Neuronal stem cell (in vitro differentiated cells): Measurements from ENCODE around the gene ERO1B.

ENCODE experiments used
- DNase-seq: peaks from one replicate; pipeline ENCODE4 v3.0.0-alpha.2; 2013; ENCODE audit warnings: low spot score
- H2AFZ ChIP-seq: one replicate; pipeline ENCODE4 v1.6.1; 2013; ENCODE audit warnings: mild to moderate bottlenecking, low read length, inconsistent platforms
- H2AK5ac ChIP-seq: 2 replicates; pipeline ENCODE4 v1.6.1; 2013; ENCODE audit warnings: low read depth, mild to moderate bottlenecking, inconsistent platforms, low read length, moderate library complexity, mixed read lengths
- H2BK120ac ChIP-seq: 2 replicates; pipeline ENCODE4 v1.6.1; 2013; ENCODE audit warnings: low read depth, mild to moderate bottlenecking, inconsistent platforms, low read length, moderate library complexity, mixed read lengths
- H2BK12ac ChIP-seq: one replicate; pipeline ENCODE4 v1.6.1; 2013; ENCODE audit warnings: low read length, inconsistent platforms
- H2BK15ac ChIP-seq: 2 replicates; pipeline ENCODE4 v1.6.1; 2013; ENCODE audit warnings: mild to moderate bottlenecking, low read length, inconsistent platforms, mixed read lengths
- H2BK5ac ChIP-seq: one replicate; pipeline ENCODE4 v1.6.1; 2013; ENCODE audit warnings: inconsistent platforms, mild to moderate bottlenecking, low read length, moderate library complexity
- H3K14ac ChIP-seq: one replicate; pipeline ENCODE4 v1.6.1; 2013; ENCODE audit warnings: low read length, inconsistent platforms
- H3K18ac ChIP-seq: 2 replicates; pipeline ENCODE4 v1.6.1; 2013; ENCODE audit warnings: low read length, inconsistent platforms
- H3K23ac ChIP-seq: 2 replicates; pipeline ENCODE4 v1.6.1; 2013; ENCODE audit warnings: low read depth, mild to moderate bottlenecking, mixed read lengths, low read length, inconsistent platforms; ENCODE audit not compliant: poor library complexity
- H3K27ac ChIP-seq: replicated peaks from 3 replicates; pipeline ENCODE4 v1.5.1; 2013; ENCODE audit warnings: low read length, inconsistent platforms
- H3K27me3 ChIP-seq, 3 experiments: 2 replicates each; pipeline ENCODE4 v1.6.1; 2013; ENCODE audit warnings: low read length in 3 of 3, mild to moderate bottlenecking in 2 of 3, inconsistent platforms in 1 of 3, low read depth in 1 of 3, mixed read lengths in 1 of 3, moderate library complexity in 1 of 3; ENCODE audit not compliant: control insufficient read depth in 3 of 3, insufficient read depth in 3 of 3
- H3K36me3 ChIP-seq, 2 donors: replicated peaks in 1 of 2; 2 replicates each; pipeline ENCODE4 v1.6.1; 2013; ENCODE audit warnings: low read length in 2 of 2; ENCODE audit not compliant: control insufficient read depth in 2 of 2, insufficient read depth in 2 of 2
- H3K4ac ChIP-seq: 2 replicates; pipeline ENCODE4 v1.6.1; 2013; ENCODE audit warnings: inconsistent platforms, mild to moderate bottlenecking, low read length, moderate library complexity
- H3K4me1 ChIP-seq, 2 donors: 1 replicate in 1 of 2; 2 replicates in 1 of 2; pipeline ENCODE4 v1.6.1; 2013; ENCODE audit warnings: low read length in 2 of 2, low read depth in 1 of 2; ENCODE audit not compliant: control insufficient read depth in 2 of 2, insufficient read depth in 1 of 2
- H3K4me2 ChIP-seq: one replicate; pipeline ENCODE4 v1.6.1; 2013; ENCODE audit warnings: mild to moderate bottlenecking, low read length, inconsistent platforms; ENCODE audit not compliant: insufficient read depth, poor library complexity, severe bottlenecking
- H3K4me3 ChIP-seq, 2 donors: 2 replicates each; pipeline ENCODE4 v1.5.1; 2013; ENCODE audit warnings: low read length in 2 of 2, mild to moderate bottlenecking in 2 of 2, inconsistent platforms in 1 of 2, moderate library complexity in 1 of 2
- H3K79me1 ChIP-seq: one replicate; pipeline ENCODE4 v1.6.1; 2013; ENCODE audit warnings: low read depth, mild to moderate bottlenecking, inconsistent platforms, low read length, moderate library complexity
- H3K9ac ChIP-seq: one replicate; pipeline ENCODE4 v1.6.1; 2013; ENCODE audit warnings: mild to moderate bottlenecking, low read depth, low read length, inconsistent platforms; ENCODE audit not compliant: poor library complexity
- H3K9me3 ChIP-seq, 2 donors: replicated peaks in 1 of 2; 2 replicates each; pipeline versions ENCODE3 to v1.6.1; 2013; ENCODE audit warnings: low read length in 2 of 2, mild to moderate bottlenecking in 2 of 2, inconsistent platforms in 1 of 2, low read depth in 1 of 2, mixed read lengths in 1 of 2, moderate library complexity in 1 of 2; ENCODE audit not compliant: control insufficient read depth in 2 of 2, insufficient read depth in 1 of 2
- H4K8ac ChIP-seq: one replicate; pipeline ENCODE4 v1.6.1; 2013; ENCODE audit warnings: low read depth, mild to moderate bottlenecking, inconsistent platforms, low read length, moderate library complexity
- H4K91ac ChIP-seq: one replicate; pipeline ENCODE4 v1.6.1; 2013; ENCODE audit warnings: low read length, low read depth, mild to moderate bottlenecking, inconsistent platforms; ENCODE audit not compliant: poor library complexity
- WGBS, 2 donors: extraction: QIAGEN DNeasy Blood & Tissue Kit; methylation state at CpG; one replicate each; pipeline ENCODE4 v1.1.7; 2013; ENCODE audit warnings: missing lambda C conversion rate in 2 of 2, mixed read lengths in 1 of 2; ENCODE audit not compliant: insufficient read length in 2 of 2, insufficient replicate concordance in 1 of 2; ENCODE audit errors: extremely low coverage in 2 of 2; 5-methylcytosine and 5-hydroxymethylcytosine counted together

The ERO1B gene

GRCh38 chr1:236206548-236206947, 75.2 kb downstream of the ERO1B start:
- no CpG with 5 or more reads among the region's 4 CpGs for WGBS, 2 donors
- Histone ChIP-seq H3K9me3 (peaks cover 0 to 4% of the 10 kb centered on the region in 2 donors), H2BK120ac (no peak overlapping the region)

GRCh38 chr1:236204656-236205055, 77.1 kb downstream of the ERO1B start:
- H4K91ac ChIP-seq = no peak overlapping the region
- no peak overlapping the region for H3K4ac ChIP-seq
- H3K4me3 ChIP-seq = no peak overlapping the region
- peaks cover 0 to 4% of the 10 kb centered on the region in 2 donors for H3K9me3 ChIP-seq
- no peaks in the 10 kb centered on the region for H3K27me3 ChIP-seq
- no peak overlapping the region for H4K8ac ChIP-seq
- H2AK5ac ChIP-seq = no peak overlapping the region
- H3K23ac ChIP-seq = no peak overlapping the region
- H3K79me1 ChIP-seq = no peaks in the 10 kb centered on the region
- no peak overlapping the region for H3K4me2 ChIP-seq
- no peak overlapping the region for H2BK5ac ChIP-seq
- H2BK15ac ChIP-seq = no peak overlapping the region
- no peak overlapping the region for H3K14ac ChIP-seq
- H3K4me1 ChIP-seq = peaks cover 0 to 6% of the 10 kb centered on the region in 2 donors
- no peak overlapping the region for H2BK120ac ChIP-seq
- no CpG with 5 or more reads among the region's 3 CpGs for WGBS, 2 donors
- no peak overlapping the region for H2BK12ac ChIP-seq
- no peak for DNase-seq
- no peak overlapping the region for H3K27ac ChIP-seq
- no peak overlapping the region for H3K18ac ChIP-seq
- H2AFZ ChIP-seq = no peak overlapping the region
- no peak overlapping the region for H3K9ac ChIP-seq
- H3K36me3 ChIP-seq = peaks cover 0 to 6% of the 10 kb centered on the region in 2 donors

More at GRCh38 chr1:236206548-236206947, 75.2 kb downstream of the ERO1B start:
- Histone ChIP-seq H4K91ac (no peak overlapping the region), H2AFZ (peak overlapping the region; percentile 30), H3K4me1 (peaks cover 0 to 6% of the 10 kb centered on the region in 2 donors), H3K14ac (no peak overlapping the region), H4K8ac (no peak overlapping the region), H3K36me3 (peaks cover 0 to 6% of the 10 kb centered on the region in 2 donors), H2BK5ac (no peak overlapping the region), H3K4ac (no peak overlapping the region), H3K79me1 (no peaks in the 10 kb centered on the region), H3K18ac (no peak overlapping the region), H3K4me2 (no peak overlapping the region), H2BK15ac (no peak overlapping the region), H3K9ac (no peak overlapping the region), H3K4me3 (no peak overlapping the region), H3K27ac (no peak overlapping the region), H3K23ac (no peak overlapping the region), H2AK5ac (no peak overlapping the region), H3K27me3 (no peaks in the 10 kb centered on the region), H2BK12ac (no peak overlapping the region)
- DNase-seq = peak; percentile 3

GRCh38 chr1:236204039-236204438, 77.7 kb downstream of the ERO1B start:
- H2BK5ac ChIP-seq = no peak overlapping the region
- no peak overlapping the region for H3K4me3 ChIP-seq
- H3K4ac ChIP-seq = no peak overlapping the region
- H3K9ac ChIP-seq = no peak overlapping the region
- no peaks in the 10 kb centered on the region for H3K79me1 ChIP-seq
- no peak overlapping the region for H2AFZ ChIP-seq
- H2BK15ac ChIP-seq = no peak overlapping the region
- H3K14ac ChIP-seq = no peak overlapping the region
- no peak overlapping the region for H4K91ac ChIP-seq
- H2BK12ac ChIP-seq = no peak overlapping the region
- H3K27me3 ChIP-seq = no peaks in the 10 kb centered on the region
- no peak overlapping the region for H3K27ac ChIP-seq
- H3K4me1 ChIP-seq = peaks cover 0 to 6% of the 10 kb centered on the region in 2 donors
- no CpG with 5 or more reads among the region's 1 CpG for WGBS, 2 donors
- H3K36me3 ChIP-seq = peaks cover 0 to 6% of the 10 kb centered on the region in 2 donors
- no peak overlapping the region for H4K8ac ChIP-seq
- H2BK120ac ChIP-seq = no peak overlapping the region
- DNase-seq = no peak
- no peak overlapping the region for H3K4me2 ChIP-seq
- peaks cover 0 to 4% of the 10 kb centered on the region in 2 donors for H3K9me3 ChIP-seq
- no peak overlapping the region for H3K18ac ChIP-seq
- no peak overlapping the region for H2AK5ac ChIP-seq
- H3K23ac ChIP-seq = no peak overlapping the region

GRCh38 chr1:236201786-236202185, 80.0 kb downstream of the ERO1B start:
- Histone ChIP-seq H3K23ac (no peak overlapping the region), H3K4me3 (no peak overlapping the region), H3K79me1 (no peaks in the 10 kb centered on the region), H3K4me2 (no peak overlapping the region), H3K36me3 (peaks cover 0 to 6% of the 10 kb centered on the region in 2 donors), H3K27me3 (no peaks in the 10 kb centered on the region), H2BK15ac (no peak overlapping the region), H3K9me3 (peaks cover 0 to 4% of the 10 kb centered on the region in 2 donors), H3K18ac (no peak overlapping the region), H3K27ac (no peak overlapping the region), H2BK5ac (no peak overlapping the region), H2BK120ac (no peak overlapping the region), H3K4me1 (peaks cover 0 to 4% of the 10 kb centered on the region in 2 donors), H3K4ac (no peak overlapping the region), H4K8ac (no peak overlapping the region), H3K9ac (no peak overlapping the region), H2AK5ac (no peak overlapping the region), H3K14ac (no peak overlapping the region), H4K91ac (no peak overlapping the region), H2BK12ac (no peak overlapping the region), H2AFZ (no peak overlapping the region)
- no CpG with 5 or more reads among the region's 1 CpG for WGBS, 2 donors
- DNase-seq = no peak
